ENCODE measurements around the gene FSTL4. TPM values are rescaled to one million over a fixed set of nuclear protein-coding genes. Genes with fewer than 3 reads are reported as not detected.

FSTL4 gene
- total and polyA plus RNA-seq, 2 of the 4 experiments (the other 2 are of a cell fraction): 0.18 TPM; not detected in 1

DNA sequence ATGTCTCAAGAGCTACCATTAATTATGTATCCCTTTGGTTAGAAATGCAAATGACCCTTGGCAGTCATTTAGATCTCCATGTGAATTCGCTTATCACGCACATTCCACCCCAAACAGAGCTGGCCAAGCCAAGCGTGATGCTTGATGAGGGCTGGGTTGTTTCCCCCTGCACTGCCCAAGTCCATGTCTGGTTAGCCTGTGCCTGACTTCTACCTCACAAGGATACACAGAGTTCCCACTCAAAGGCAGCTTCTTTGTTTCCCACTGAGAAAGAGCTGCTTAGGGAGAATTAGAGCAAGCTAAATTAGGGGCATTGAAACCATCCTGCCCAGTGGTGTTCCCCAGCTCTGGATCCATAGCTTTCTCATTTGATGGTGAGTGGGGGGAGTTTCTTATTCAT is 87.2 kb downstream of the FSTL4 start:
- Histone ChIP-seq H3K79me1 (ENCODE audit: low read depth in 1 of 2, low read length in 2 of 2) (no peaks in the 10 kb centered on the region), H2BK15ac (ENCODE audit: low read depth, low read length) (no peak overlapping the region), H2AK9ac (replicated peaks; ENCODE audit: low read depth, low read length, poor library complexity) (peak overlapping the region; percentile 57), H2AFZ (replicated peaks; ENCODE audit: low read length, poor library complexity) (no peak overlapping the region), H2BK120ac (ENCODE audit: low read depth, low read length) (no peak overlapping the region), H3K4me2 (ENCODE audit: low read depth, low read length) (no peak overlapping the region), H2BK5ac (ENCODE audit: low read depth, low read length, poor library complexity, severe bottlenecking) (no peak overlapping the region), H3K18ac (ENCODE audit: low read depth, low read length) (no peak overlapping the region), H3K4me1 (ENCODE audit: control insufficient read depth, insufficient read depth, low read length) (no peaks in the 10 kb centered on the region), H3K27me3 (ENCODE audit: control insufficient read depth, insufficient read depth, low read length) (peaks cover 16% of the 10 kb centered on the region), H3K4ac (ENCODE audit: low read depth, low read length) (no peak overlapping the region), H4K91ac (ENCODE audit: insufficient read depth, low read depth, low read length) (no peak overlapping the region), H3K36me3 (ENCODE audit: control insufficient read depth, insufficient read depth, low read length) (no peaks in the 10 kb centered on the region), H3K9me3 (ENCODE audit: control insufficient read depth, insufficient read depth, low read length) (no peaks in the 10 kb centered on the region), H3K23ac (ENCODE audit: low read depth, low read length) (no peak overlapping the region), H3K14ac (replicated peaks; ENCODE audit: low read depth, low read length) (no peak overlapping the region), H3K4me3 (ENCODE audit: insufficient read depth, low read depth, low read length) (no peak overlapping the region), H3K9ac (ENCODE audit: low read depth, low read length) (no peak overlapping the region), H3K56ac (ENCODE audit: extremely low read depth, insufficient read depth, low read length) (no peak overlapping the region), H3K27ac (ENCODE audit: insufficient read depth, low read length) (no peak overlapping the region), H3K9me1 (ENCODE audit: insufficient read depth, low read length) (no peaks in the 10 kb centered on the region), H4K20me1 (ENCODE audit: insufficient read depth, low read length) (no peaks in the 10 kb centered on the region), H2AK5ac (ENCODE audit: low read depth, low read length) (no peak overlapping the region), H4K5ac (ENCODE audit: low read depth, low read length) (no peak overlapping the region), H4K8ac (ENCODE audit: low read depth in 2 of 2, low read length in 2 of 2) (no peak overlapping the region), H2BK20ac (ENCODE audit: low read depth, low read length) (no peak overlapping the region)
- TF ChIP-seq RFX5 (IDR thresholded peaks at IDR 0.05; ENCODE audit: low read depth, low read length) (no peak), RCOR1 (IDR thresholded peaks at IDR 0.05; ENCODE audit: insufficient replicate concordance, low read length) (no peak)
- ChIA-PET POLR2A (ENCODE audit: unreplicated experiment) (no interaction called here), CTCF (no interaction called here)
- WGBS, 2 experiments (ENCODE audit: extremely low coverage in 2 of 2, insufficient read length in 1 of 2): no CpG with 5 or more reads among the region's 3 CpGs
- in situ Hi-C loops (cut with MboI; ENCODE audit: low sequenced_read_pairs): no loop called here
- dilution Hi-C loops (cut with HindIII; ENCODE audit: low sequenced_read_pairs, unreplicated experiment): no loop called here
- ATAC-seq (ENCODE audit: low read depth) (no peak), DNase-seq (no peak)
- BruUV-seq (replicated peaks): no TSS peak
- intact Hi-C loops (cut with micrococcal nuclease): no loop called here

Measured in IMR-90 (cell line).